ENCODE data around the gene CAD. TPM values are rescaled to one million over a fixed set of nuclear protein-coding genes. Genes with fewer than 3 reads are reported as not detected.

CAD gene
- total and polyA plus RNA-seq, 2 donors (not counting 1 experiment from before 2014, with no cell fraction given) = 11.9 to 32.0 TPM

- H2AFZ ChIP-seq (ENCODE audit: low read length) = no peak overlapping the region
- no peaks in the 10 kb centered on the region for H3K36me3 ChIP-seq (ENCODE audit: control insufficient read depth, insufficient read depth, low read length)
- H3K4me2 ChIP-seq (ENCODE audit: extremely low read depth, insufficient read depth, low read length) = no peak overlapping the region
- H3K4me1 ChIP-seq (ENCODE audit: control insufficient read depth, extremely low read depth, insufficient read depth, low read length) = peaks cover 14% of the 10 kb centered on the region
- no peak overlapping the region for H3K9ac ChIP-seq (ENCODE audit: insufficient read depth, low read length)
- H3K9me3 ChIP-seq (ENCODE audit: control insufficient read depth, insufficient read depth, low read depth, low read length) = no peaks in the 10 kb centered on the region
- no peak for DNase-seq (ENCODE audit: low read depth in 2 of 2)
- H3K27ac ChIP-seq (ENCODE audit: insufficient read depth, low read length) = no peak overlapping the region
- H3K79me2 ChIP-seq (ENCODE audit: control insufficient read depth, insufficient read depth, low read length) = no peaks in the 10 kb centered on the region
- no peaks in the 10 kb centered on the region for H3K27me3 ChIP-seq (ENCODE audit: control insufficient read depth, insufficient read depth, low read length)
- no peaks in the 10 kb centered on the region for H4K20me1 ChIP-seq (ENCODE audit: control insufficient read depth, extremely low read depth, insufficient read depth, low read length)
- H3K4me3 ChIP-seq (replicated peaks in 1 of 4; ENCODE audit: control extremely low read depth in 1 of 4, insufficient read depth in 1 of 4, low read depth in 3 of 4, low read length in 4 of 4) = no peak overlapping the region
- TF ChIP-seq EZH2 (IDR thresholded peaks at IDR 0.05; ENCODE audit: low read length, missing control alignments) = no peak
- no peak for TF ChIP-seq CTCF (conservative IDR thresholded peaks at IDR 0.05 in 1 of 2, IDR thresholded peaks at IDR 0.05 in 1 of 2; ENCODE audit: low read depth in 1 of 2, low read length in 2 of 2)
These were observed 34.6 kb downstream of the CAD start for GRCh38 chr2:27251766-27252165.

GRCh38 chr2:27255187-27255586 lies 38.0 kb downstream of the CAD start:
- Histone ChIP-seq H2AFZ (ENCODE audit: low read length) (peak overlapping the region; percentile 26), H3K9ac (ENCODE audit: insufficient read depth, low read length) (no peak overlapping the region), H3K27me3 (ENCODE audit: control insufficient read depth, insufficient read depth, low read length) (peaks cover 9% of the 10 kb centered on the region), H3K79me2 (ENCODE audit: control insufficient read depth, insufficient read depth, low read length) (no peaks in the 10 kb centered on the region), H3K9me3 (ENCODE audit: control insufficient read depth, insufficient read depth, low read depth, low read length) (no peaks in the 10 kb centered on the region), H3K4me2 (ENCODE audit: extremely low read depth, insufficient read depth, low read length) (peak overlapping the region; percentile 65), H4K20me1 (ENCODE audit: control insufficient read depth, extremely low read depth, insufficient read depth, low read length) (no peaks in the 10 kb centered on the region), H3K4me3 (replicated peaks in 1 of 4; ENCODE audit: control extremely low read depth in 1 of 4, insufficient read depth in 1 of 4, low read depth in 3 of 4, low read length in 4 of 4) (no peak overlapping the region), H3K27ac (ENCODE audit: insufficient read depth, low read length) (peak overlapping the region; percentile 19), H3K4me1 (ENCODE audit: control insufficient read depth, extremely low read depth, insufficient read depth, low read length) (peaks cover 14% of the 10 kb centered on the region), H3K36me3 (ENCODE audit: control insufficient read depth, insufficient read depth, low read length) (no peaks in the 10 kb centered on the region)
- DNase-seq (ENCODE audit: low read depth in 2 of 2) = no peak
- TF ChIP-seq EZH2 (IDR thresholded peaks at IDR 0.05; ENCODE audit: low read length, missing control alignments) = no peak
- no peak for TF ChIP-seq CTCF (conservative IDR thresholded peaks at IDR 0.05 in 1 of 2, IDR thresholded peaks at IDR 0.05 in 1 of 2; ENCODE audit: low read depth in 1 of 2, low read length in 2 of 2)

GRCh38 chr2:27255660-27256059 lies 38.5 kb downstream of the CAD start:
- Histone ChIP-seq H3K9me3 (ENCODE audit: control insufficient read depth, insufficient read depth, low read depth, low read length) (no peaks in the 10 kb centered on the region), H2AFZ (ENCODE audit: low read length) (no peak overlapping the region), H3K79me2 (ENCODE audit: control insufficient read depth, insufficient read depth, low read length) (no peaks in the 10 kb centered on the region), H3K27me3 (ENCODE audit: control insufficient read depth, insufficient read depth, low read length) (peaks cover 14% of the 10 kb centered on the region), H3K4me3 (replicated peaks in 1 of 4; ENCODE audit: control extremely low read depth in 1 of 4, insufficient read depth in 1 of 4, low read depth in 3 of 4, low read length in 4 of 4) (no peak overlapping the region), H3K4me1 (ENCODE audit: control insufficient read depth, extremely low read depth, insufficient read depth, low read length) (peaks cover 14% of the 10 kb centered on the region), H4K20me1 (ENCODE audit: control insufficient read depth, extremely low read depth, insufficient read depth, low read length) (no peaks in the 10 kb centered on the region), H3K27ac (ENCODE audit: insufficient read depth, low read length) (no peak overlapping the region), H3K9ac (ENCODE audit: insufficient read depth, low read length) (no peak overlapping the region), H3K4me2 (ENCODE audit: extremely low read depth, insufficient read depth, low read length) (peak overlapping the region; percentile 65), H3K36me3 (ENCODE audit: control insufficient read depth, insufficient read depth, low read length) (no peaks in the 10 kb centered on the region)
- TF ChIP-seq CTCF (conservative IDR thresholded peaks at IDR 0.05 in 1 of 2, IDR thresholded peaks at IDR 0.05 in 1 of 2; ENCODE audit: low read depth in 1 of 2, low read length in 2 of 2) (no peak), EZH2 (IDR thresholded peaks at IDR 0.05; ENCODE audit: low read length, missing control alignments) (no peak)
- DNase-seq (ENCODE audit: low read depth in 2 of 2) = peak; percentile 35 to 74
